Measurements from ENCODE around the gene LACTB. TPM values are rescaled to one million over a fixed set of nuclear protein-coding genes. Genes with fewer than 3 reads are reported as not detected.

The LACTB gene
- total RNA-seq, 1 donor, result 26.1 TPM

DNA sequence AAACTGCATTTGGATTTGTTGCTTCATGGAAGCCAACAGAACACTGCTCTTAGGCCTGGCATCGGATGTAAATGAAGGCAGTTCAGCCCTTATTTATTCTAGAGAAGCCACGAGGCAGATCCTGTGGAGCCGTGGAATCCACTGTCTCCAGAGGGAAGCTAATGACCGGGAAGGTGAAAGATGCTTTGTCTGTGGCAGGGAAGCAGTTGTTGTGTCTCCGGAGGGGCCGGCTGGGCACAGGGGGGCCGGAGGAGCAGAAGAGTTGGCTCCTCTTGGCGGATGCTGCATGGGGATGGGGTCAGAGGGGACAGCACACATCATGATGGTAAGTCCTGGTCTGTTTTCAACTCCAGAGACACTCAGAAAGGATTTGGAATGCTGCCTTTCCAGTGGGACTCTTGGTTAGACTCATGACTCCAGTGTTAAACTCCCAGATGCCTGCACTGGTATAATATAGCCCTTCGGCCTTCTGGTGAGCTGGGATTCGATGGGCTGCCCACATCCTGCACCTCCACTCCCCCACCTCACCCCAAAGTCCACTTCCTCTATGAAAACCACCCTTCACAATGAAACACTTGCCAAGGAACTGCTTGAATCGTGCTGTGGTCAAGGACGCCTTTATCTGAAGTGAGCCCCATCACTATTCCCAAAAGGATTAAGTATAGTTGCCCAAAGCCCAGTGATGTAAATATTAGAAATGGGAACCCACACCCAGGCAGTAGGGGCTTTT, 45.5 kb upstream of the LACTB start:
- no peak overlapping the region for H3K4me3 ChIP-seq (ENCODE audit: low read depth, low read length)
- no peak for DNase-seq (ENCODE audit: low read depth)
- TF ChIP-seq, protein P1, sequence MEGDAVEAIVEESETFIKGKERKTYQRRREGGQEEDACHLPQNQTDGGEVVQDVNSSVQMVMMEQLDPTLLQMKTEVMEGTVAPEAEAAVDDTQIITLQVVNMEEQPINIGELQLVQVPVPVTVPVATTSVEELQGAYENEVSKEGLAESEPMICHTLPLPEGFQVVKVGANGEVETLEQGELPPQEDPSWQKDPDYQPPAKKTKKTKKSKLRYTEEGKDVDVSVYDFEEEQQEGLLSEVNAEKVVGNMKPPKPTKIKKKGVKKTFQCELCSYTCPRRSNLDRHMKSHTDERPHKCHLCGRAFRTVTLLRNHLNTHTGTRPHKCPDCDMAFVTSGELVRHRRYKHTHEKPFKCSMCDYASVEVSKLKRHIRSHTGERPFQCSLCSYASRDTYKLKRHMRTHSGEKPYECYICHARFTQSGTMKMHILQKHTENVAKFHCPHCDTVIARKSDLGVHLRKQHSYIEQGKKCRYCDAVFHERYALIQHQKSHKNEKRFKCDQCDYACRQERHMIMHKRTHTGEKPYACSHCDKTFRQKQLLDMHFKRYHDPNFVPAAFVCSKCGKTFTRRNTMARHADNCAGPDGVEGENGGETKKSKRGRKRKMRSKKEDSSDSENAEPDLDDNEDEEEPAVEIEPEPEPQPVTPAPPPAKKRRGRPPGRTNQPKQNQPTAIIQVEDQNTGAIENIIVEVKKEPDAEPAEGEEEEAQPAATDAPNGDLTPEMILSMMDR (IDR thresholded peaks at IDR 0.05; ENCODE audit: insufficient read depth, low read length), result no peak

DNA sequence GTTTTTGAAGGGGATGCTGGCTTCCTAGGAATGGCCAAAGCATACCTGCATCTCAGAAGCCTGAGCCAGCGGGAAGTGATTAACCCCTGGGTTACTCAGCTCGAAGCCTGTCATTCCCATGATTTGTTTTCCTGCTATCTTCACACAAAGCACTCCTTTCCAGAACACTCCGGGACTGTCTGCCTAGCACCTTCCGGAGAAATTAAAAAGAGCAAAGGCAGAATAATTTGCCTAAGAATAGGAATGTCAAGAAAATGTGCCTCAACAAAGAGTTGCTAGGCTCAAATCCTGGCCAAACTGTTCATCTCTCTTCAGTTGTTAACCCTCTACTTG, 45.0 kb upstream of the LACTB start:
- TF ChIP-seq, protein P1 (IDR thresholded peaks at IDR 0.05; ENCODE audit: insufficient read depth, low read length), result no peak
- no peak overlapping the region for H3K4me3 ChIP-seq (ENCODE audit: low read depth, low read length)
- DNase-seq (ENCODE audit: low read depth), result no peak

DNA sequence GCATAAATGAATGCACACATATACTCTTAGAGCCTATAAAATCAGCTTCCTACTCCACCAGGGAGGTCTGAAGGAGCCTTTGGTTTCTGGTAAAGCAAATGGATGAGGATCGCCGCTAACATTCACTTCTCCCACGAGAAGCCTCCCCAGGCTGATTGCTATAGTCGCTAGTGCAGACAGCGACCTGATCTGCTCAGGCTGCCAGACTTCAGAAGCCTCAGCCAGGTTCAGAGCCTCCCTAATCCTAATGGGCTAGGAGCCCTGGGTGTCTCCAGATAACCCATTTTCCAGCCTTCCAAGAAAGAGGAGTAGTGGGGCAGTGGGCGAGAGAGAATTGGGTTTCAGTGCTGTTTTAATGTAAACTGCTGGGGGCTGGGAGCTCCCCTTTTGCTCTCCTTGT, 43.7 kb upstream of the LACTB start:
- DNase-seq (ENCODE audit: low read depth), result no peak
- no peak overlapping the region for H3K4me3 ChIP-seq (ENCODE audit: low read depth, low read length)
- TF ChIP-seq, protein P1 (IDR thresholded peaks at IDR 0.05; ENCODE audit: insufficient read depth, low read length), result no peak

DNA sequence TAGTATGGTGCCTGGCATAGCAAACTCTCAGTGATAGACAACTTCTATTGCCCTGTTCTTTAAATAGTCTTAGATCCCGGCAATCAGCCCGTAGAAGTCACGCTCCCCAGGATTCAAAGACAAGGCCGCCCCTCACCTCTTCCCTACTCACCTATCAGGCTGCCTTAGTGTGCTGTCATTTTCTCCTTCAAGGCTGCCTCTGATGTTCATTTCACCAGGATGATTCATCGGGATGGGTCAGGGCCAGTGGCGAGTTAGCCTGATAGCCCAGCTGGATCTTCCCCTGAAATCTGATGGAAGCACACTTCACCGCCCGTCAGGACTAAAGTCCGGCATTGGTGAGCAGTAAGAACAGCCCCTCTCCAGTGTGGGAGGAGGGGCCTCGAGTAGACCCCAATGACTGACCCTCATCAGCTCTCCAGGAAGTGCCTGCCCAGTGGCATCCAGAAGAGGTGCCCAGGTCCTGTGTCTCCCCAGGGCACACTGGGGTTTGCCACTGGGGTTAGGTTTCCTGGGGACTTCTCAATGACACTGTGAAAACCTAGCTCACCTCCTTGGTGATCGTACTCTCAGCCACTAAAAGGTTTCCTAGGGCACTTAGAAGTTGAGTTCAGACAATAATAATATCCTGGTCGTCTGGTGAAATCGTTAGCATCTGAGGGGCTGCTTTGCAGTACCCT, 41.6 kb upstream of the LACTB start:
- no peak overlapping the region for H3K4me3 ChIP-seq (ENCODE audit: low read depth, low read length)
- DNase-seq (ENCODE audit: low read depth), result no peak
- TF ChIP-seq, protein P1 (IDR thresholded peaks at IDR 0.05; ENCODE audit: insufficient read depth, low read length), result no peak

DNA sequence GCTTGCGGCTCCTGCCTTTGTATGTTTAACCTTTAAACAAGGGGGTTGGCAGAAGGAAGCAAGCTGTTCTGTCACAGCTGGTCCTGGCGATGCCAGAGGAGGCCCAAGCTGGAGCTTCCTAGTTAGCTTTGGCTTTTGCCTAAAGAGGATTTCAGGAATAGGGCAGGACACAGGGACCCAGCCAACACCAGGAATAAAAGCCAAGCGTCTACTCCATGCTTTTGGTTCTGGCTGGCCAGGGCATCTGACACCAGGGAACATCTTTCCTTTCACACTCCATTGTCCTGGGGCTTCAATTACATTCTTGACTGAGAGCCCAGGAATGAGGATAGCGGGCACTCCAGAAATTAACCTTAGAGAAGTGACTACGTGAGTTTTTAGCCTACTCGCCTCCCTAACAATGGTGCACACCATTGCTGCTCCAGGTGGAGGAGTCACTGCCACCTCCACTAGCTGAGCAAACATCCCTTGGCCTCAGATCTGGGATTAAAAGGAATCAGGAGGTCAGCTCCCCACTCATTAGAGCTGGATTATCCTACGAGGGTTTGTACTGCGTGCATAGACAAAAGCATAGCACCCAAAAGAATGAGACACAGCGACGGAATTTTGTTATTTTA, 40.9 kb upstream of the LACTB start:
- H3K4me3 ChIP-seq (ENCODE audit: low read depth, low read length), result no peak overlapping the region
- DNase-seq (ENCODE audit: low read depth), result no peak
- TF ChIP-seq, protein P1 (IDR thresholded peaks at IDR 0.05; ENCODE audit: insufficient read depth, low read length), result no peak

DNA sequence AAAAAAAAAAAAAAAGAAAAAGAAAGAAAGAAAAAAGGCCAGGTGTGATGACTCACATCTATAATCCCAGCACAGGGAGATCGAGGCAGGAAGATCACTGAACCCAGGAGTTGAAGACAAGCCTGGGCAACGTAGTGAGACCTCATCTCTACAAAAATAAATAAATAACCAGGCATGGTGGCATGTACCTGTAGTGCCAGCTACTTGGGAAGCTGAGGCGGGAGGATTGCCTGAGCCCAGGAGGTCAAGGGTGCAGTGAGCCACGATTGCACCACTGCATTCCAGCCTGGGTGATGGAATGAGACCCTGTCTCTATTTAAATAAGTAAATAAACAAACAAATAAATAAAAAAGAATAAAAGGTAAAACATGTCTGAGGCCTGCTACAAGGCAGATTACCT, 39.3 kb upstream of the LACTB start:
- H3K4me3 ChIP-seq (ENCODE audit: low read depth, low read length), result no peak overlapping the region
- TF ChIP-seq, protein P1 (IDR thresholded peaks at IDR 0.05; ENCODE audit: insufficient read depth, low read length), result no peak
- no peak for DNase-seq (ENCODE audit: low read depth)
